GM19438 (cell line): ENCODE data around the gene KRT86.
"Not testable (repeated sequence)": the region's sequence is repeated elsewhere in the genome, so short reads cannot be mapped to it uniquely, and the experiment has no call there.

ENCODE experiments used
- ATAC-seq: cut with Tn5 transposase; IDR thresholded peaks from one replicate; pipeline ENCODE4 v1.9.1; 2021; ENCODE audit warnings: low read depth; ENCODE audit not compliant: unreplicated experiment

KRT86 gene

DNA sequence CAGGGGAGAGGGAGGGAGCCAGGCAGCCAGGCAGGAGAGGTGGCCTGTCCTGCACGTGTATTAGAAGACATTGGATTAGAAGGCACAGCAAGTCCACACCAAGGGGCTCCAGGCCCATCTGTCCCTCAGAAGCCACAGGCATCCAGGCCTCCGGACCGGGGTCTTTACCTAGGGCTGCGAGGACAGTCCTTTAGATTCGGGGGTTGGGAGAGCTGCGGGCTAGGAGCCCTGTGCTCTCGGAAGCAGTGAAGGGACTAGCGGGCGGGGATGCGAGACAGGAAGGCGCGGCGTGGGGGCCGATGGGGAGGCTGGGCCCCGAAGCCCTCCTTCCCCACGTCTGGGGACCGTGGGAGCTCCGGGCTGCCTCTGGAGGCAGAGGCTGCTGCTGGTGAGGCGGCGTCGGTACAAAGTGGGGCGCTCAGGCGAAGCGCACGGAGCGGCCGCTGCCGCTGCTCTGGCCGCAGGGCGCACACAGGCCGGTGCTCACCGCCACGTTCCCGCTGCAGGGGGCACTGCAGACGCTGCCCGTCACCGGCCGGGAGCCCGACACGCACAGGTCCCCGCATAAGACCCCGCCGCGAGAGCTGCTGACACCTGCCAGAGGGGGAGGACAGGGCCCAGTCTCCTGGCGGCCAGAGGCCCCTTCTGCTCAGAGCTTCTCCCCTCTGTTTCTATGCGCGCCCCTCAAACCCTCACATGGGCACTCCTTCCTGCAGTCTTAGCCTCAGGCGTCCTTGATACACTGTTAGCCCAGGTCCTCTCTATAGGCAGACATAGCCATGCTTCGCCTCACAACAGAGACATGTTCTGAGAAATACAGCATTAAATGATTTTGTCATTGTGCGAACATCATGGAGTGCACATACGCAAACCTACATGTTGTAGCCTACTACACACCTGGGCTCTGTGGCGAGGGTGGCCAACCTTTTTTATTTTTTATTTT lies 24.1 kb upstream of the KRT86 start:
- no peak for ATAC-seq

DNA sequence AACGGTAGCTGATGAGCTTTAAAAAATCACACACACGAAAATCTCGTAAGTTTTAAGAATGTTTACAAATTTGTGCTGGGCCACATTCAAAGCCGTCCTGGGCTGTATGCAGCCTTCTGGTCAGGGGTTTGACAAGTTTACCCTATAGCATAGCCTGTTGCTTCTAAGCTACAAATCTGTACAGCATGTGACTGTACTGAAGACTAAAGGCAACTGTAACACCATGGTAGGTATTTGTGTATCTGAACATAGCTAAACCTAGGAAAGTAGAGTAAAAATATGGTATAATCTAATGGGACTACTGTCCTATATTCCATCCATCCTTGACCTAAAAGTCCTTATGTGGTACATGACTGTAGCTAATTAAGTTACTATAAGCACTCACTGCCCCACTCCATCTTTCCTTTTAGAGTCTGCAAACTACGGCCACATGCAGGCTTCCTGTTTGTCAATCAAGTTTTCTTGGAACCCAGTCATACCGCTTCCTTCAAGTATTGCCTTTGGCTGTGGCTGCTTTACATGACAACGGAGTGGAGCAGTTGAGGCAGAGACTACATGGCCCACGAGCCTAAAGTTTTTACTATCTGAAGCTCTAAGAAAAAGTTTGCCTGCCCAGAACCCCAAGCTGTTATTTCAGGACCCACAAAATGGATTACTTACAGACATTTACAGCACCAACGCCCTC lies 22.9 kb upstream of the KRT86 start:
- no peak for ATAC-seq

DNA sequence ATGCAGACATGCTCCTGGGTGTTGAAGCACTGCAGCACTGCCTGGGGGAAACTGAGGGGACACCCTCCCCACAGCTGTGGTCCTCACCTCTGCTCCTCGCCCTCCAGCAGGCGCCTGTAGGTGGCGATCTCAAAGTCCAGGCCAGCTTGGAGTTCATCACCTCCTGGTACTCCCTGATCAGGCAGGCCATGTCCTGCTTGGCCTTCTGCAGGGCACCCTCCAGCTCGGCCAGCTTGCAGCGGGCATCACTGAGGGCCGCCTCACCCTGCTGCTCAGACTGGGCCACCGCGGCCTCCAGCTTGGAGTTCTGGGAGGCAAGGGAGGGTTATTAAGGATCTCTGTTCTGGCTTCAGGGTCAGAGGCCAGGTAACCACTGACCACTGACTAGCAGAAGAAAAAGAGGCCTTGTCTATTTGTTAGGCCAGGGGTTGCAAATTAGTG lies 22.2 kb upstream of the KRT86 start:
- not testable (repeated sequence) for ATAC-seq

DNA sequence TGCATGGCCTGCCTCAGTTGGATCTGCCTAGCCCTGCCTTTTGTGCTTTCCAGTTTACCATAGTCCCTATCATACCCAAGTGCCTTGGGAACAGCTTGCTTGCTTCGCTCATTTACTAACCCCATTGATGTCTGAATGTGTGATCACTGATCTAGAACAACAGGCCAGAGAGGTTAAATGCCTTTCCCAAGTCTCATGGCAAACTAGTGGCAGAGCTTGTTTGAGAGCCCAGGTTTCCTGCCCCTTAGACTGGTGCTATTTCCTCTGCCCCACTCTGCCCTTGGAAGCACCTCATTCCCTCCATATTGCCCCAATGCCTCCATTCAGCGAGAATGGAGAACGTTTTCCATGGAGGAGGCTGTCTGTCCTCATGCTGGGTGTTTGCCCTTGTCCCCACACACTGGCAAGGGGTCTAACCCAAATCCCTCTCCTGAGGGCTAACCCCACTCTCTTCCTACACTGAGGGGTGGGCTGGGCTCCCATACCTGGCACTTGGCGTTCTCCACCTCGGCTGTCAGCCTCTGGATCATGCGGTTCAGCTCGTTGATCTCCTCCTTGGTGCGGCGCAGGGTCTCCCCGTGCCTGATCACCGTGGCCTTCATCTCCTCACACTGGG lies 21.6 kb upstream of the KRT86 start:
- ATAC-seq: no peak

DNA sequence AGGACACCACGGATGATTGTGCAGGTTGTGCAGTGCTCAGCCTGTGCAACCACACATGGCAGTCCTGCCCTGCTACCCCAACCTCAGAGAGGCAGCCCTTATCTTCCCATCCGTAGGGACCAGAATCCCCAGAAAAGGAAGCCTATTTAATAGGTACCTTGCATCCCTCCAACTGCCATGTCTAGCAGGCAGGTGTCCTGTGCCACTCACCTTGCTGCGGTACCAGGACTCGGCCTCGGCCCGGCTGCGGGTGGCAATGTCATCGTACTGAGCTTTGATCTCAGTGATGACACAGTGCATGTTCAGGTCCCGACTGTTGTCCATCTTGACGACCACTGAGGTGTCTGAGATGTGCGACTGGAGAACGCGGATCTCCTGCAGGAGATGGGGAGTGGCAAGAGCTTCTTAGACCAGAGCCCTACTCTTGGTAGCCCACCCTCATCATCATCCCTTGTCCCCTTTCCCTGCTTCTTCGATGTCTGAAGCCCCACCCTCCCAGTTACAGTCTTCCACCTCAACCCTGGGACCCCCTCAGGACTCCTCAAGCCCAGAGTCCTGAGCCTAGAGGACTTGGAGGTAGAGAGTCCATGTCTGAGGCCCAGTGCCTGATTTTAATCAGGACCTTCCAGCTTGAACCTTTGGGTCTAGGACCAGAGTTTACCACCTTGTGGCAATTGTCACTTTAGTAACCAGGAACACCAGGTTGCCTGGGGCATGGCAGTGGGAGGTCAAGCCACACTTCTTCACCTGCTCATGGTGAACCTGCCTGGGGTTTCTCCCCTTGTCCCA lies 20.9 kb upstream of the KRT86 start:
- no peak for ATAC-seq

DNA sequence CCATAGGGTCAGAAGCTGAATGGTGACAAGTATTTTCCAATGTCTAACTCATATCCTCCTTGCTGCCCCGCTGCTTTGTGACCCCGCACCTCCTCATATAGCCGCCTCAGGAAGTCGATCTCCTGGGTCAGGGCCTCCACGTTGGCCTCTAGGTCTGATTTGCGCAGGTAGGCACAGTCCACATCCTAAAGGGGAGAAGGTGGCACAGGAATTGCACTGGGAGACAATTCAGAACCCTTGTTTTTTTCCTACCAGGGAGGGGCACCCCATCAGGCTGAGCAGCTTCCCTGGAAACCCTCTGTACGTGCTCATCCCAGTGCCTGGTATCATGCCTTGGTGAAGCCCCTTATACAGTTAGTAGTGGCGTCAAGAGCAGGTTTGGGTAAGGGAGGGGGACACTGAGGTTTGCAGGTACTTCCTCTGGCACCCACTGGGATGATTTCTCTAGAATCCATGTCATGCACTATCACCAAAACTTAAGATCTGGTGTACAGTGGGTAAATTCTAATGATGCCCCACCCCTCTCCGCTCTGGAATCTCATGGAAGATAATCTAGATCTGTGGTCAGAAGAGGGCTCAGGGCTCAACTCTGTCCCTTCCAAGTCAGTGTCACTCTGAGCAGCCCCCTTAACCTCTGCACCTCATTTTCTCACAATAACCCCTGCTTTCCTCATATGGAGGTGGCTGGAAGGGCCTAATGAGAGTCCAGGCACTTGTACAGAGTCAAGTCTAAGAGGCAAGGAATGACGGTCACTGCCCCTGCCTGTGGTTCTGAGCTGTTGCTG lies 20.1 kb upstream of the KRT86 start:
- no peak for ATAC-seq

DNA sequence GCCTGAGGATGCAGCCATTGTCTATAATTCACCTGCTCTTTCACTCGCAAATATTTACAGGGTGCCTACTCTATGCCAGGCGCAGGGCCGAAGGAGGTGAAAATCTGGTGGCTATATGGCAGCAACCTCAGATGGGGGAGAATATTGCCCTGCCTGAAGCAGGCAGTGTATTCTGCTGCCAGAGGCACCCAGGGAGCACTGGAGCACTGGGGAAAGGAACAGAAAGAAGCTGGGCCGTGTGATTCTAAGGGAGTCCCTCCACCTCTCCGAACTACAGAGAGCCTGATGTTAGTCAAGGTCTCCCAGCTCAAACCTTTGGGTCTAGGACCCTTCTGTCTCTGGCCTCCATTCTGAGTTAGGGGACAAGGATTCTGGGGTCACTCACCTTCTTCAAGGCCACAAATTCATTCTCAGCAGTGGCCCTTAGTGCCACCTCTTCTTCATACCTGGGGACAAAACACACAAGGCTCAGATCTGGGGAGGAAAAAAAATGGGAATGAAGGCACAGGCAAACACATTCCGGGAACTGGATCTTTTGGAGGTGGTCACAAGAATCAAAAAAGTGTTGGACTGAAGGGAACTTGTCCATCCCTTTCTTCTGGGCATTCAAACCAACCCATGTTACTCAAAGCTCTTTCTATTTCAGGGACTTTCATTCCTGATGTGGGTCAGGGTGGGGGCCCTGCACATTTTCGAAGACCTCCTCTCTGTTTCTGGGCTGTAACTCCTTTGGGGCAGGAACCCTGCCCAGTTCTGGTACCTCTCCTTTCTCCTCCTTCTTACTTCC lies 19.3 kb upstream of the KRT86 start:
- ATAC-seq: no peak

DNA sequence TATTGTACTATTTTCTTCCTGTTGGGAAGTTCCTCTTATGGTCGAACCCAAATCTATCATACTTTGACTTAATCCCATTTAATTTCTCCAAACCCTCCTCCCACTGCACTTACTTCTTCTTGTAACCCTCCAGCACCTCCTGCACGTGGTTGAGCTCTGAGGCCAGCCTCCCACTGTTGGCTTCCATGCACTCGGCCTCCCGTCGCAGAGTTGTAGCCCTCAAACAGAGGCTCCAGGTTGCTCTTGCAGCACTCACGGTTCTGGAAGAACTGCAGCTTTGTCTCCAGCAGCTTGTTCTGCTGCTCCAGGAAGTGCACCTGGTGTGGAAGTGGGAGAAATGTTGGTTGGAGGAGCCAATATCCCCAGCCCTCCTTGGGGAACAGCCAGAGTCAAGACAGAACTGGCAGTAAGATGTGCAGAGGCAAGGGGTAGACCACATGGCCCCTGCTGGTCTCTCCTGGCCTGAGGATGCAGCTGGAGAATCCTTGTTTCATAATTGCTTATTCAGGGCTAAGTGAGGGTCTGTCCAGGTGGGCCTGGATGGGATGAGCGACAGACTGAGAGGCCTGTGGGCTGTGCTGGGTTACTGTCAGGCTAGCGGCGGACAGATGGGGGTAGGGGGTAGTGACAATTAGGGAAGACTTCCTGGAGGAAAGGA lies 18.4 kb upstream of the KRT86 start:
- ATAC-seq: no peak

DNA sequence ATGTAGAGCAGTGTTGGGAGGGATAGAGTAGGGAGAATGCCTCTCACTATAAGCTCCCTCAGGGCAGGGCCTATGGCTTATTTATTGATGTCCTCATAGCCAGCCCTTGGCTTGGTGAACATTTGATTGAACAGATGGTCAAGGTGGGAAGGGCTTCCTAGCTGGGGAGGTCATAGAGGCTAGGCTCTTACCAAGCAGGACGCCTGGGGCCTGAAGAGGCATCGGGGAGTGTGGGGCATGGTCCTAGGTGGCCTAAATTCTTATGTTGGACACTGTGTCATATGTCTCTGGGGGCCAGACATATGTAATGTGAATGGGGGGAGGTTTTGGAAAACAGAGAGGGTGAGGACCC lies 17.9 kb upstream of the KRT86 start:
- ATAC-seq: no peak

DNA sequence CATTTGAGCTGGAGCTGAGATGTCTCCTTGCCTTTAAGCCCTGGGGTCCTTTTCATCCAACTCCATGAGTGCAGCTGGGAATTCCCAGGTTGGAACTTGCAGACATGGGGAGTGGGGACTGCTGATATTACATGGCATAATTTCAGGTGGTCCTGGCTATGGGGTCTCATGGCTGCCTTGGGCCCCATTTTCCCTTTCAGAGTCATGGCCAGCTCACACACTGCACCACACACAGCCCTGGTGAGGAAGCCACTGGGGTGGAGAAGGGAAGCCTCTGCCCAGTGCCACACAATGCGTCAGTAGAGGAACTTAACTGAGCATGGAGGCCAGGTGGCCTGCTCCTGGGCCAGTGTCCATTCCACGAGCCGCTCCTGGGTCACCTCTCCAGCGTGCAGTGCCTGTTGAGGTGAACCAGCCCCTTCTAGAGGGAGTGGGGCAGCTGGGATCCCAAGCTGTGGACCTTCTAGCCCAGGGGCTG lies 17.3 kb upstream of the KRT86 start:
- no peak for ATAC-seq

DNA sequence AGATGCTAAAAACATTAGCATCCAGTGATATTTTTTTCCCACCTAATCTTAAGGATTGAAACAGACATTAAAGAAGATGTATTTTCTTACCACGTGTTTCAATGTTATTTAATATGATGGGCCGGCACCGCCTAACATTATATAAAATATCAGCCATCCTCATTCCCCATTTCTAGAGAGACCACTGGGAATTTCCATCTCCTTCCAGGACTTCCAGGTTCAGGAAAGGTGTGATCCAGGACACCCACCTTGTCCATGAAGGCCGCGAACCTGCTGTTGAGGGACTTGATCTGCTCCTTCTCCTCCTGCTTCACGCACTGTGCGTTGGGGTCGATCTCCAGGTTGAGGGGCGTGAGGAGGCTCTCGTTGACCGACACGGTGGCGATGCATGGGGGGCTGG lies 16.5 kb upstream of the KRT86 start:
- not testable (repeated sequence) for ATAC-seq

DNA sequence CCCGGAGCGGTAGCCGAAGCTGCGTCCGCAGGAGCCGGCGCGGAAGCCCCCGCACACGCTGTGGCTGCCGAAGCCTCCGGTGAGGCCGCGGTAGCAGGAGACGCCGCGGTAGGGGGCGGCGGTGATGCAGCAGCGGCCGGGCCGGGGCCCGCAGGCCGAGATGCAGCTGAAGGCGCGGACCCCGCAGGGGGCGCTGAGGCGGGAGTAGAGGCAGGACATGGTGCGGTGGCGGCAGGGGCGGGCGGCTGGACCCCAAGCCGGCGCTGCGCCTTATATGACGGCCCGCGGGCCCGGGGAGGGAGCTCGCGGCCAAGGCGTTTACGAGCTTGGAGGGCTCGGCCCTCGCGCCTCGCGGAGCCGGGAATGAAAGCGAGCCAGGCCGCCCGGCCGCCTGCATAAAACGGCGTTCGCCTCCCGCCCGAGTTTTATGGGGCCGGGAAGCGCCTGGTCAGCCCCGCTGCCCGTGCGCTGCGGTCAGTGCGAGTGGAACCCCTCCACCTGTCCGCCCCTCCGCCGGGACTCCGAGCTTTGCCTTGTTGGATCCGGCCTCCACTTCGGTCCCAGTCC lies 16.0 kb upstream of the KRT86 start:
- ATAC-seq: no peak

DNA sequence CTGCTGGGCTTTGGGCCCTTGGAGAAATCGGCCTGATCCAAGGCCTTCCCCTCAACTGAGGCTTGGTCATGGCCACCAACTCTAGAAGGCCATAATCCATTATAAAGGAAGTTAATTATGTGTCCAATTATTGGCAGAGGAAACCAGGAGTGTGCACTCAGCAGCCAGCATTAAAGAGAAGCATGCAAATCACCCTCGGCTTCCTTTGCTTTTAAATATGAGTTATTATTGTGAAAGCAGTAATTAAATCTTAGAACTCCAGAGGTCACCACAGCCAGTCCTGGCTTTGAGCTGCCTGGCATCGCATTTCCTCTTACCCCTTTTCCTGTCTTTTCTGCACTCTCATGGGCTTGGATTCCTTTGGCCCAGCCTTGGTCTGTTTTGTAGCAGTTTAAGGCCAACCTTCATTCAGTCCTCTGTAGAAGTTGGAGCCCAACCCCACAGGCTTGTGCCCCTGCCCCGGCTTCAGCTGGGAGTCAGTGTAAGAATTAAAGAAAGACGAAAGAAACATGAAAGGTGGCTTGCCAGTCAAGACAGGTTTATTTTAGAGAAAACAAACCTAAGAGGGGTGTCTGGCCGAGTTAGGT lies 14.7 kb upstream of the KRT86 start:
- no peak for ATAC-seq

DNA sequence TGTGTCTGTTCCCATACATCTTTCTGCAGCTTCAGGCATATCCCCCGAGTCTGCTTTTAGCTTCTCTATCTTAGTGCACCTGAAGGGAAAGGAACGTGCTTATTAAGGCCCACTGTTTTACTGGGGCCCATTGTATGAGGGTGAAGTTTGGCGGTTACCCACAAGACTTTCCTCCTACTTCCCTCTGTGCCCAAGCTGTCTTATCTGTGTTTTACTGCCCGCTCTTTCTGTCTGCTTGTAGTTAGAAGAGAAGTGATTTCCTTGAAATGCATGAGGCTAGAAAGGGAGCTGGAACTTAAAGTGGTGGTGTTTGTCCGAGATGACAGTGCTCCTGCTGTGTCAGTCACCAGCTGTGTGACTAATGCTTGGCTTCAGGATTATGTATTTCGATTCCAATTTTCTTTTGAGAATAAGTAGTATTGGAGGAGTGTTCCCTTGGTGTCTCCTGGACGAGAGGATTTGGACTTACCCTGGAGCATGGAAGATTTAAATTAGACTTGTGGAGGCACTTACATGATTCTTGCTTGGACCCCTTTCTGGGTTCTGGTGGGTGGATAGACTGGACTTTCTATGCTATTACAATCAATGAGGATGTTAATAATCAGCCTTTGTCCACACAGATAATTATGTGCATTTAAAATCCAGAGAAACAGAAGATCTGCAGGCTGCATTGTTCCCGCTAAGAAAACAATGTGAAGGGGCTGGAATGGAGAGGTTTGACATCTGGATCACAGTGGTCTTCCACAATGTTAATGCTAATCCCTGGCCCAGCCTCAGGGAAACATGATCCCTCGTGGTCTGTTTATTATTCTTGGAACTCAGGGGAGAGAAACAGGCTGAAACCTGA lies 13.9 kb upstream of the KRT86 start:
- ATAC-seq: no peak

DNA sequence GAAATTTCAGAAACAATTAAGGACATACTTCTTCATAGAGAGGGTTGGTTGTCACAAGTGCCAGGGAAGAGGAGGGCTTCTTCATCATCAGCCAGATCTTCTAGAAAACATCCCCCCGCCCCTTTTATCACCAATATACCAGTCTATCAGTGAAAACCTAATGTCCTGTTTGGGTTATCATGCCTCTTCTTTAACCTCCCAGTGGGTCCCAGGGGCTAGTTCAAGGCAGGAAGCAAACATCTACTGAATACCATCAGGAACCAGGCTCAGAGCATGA lies 13.3 kb upstream of the KRT86 start:
- no peak for ATAC-seq

DNA sequence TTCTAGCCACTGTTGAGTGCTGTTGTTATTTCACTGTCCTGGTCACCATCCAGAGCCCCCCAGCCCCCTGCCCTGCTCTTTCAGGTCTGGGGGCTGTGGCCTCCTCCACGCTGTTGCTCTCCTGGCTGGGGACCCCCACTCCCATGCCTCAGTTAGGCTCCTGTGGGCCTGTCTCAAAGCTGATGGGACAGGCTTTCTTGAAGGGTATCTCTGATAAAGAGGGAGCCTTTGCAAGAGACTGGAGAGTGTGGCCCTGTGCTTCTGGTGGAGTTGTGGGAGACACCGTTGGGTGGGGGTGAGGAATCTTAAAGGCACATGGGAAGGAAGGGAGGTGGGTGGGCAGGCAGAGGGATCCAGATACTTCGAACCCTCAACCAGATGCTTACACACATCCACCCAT lies 12.2 kb upstream of the KRT86 start:
- ATAC-seq: no peak

DNA sequence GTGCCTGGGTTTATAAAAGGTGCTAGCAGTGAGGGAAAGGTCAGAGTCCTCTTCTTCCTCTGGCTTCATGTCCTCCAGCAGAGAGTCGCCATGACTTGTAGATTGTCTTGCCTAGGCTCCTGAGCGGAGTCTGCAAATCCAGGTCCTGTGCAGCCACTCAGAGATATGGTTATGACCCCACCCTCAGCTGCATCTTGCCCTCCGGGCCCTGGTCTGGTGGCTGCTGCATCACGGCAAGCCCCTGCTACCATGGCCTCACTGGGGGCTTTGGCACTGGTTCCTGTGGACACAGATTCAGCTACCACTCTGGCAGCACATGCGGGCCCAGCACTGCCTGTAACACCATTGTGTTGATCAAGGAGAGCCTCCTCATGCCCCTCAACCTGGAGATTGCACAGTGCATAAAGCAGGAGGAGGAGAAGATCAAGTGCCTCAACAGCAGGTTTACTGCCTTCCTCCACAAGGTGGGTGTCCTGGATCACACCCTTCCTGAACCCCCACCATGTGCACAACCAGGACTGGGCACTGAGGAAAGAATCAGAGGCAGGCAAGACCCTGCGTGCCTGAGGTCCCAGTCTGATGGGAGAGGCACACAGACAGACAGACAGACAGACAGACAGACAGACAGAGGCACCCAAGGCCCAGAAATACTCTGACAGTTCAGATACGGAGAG lies 10.5 kb upstream of the KRT86 start:
- ATAC-seq: no peak
